Gastrocnemius medialis (tissue), 4 donors: ENCODE data around the gene GSTM4. TPM values are rescaled to one million over a fixed set of nuclear protein-coding genes. Genes with fewer than 3 reads are reported as not detected.
A peak's percentile ranks its signal among the peaks of the same experiment; 100 is the strongest.
"Not testable (repeated sequence)": the region's sequence is repeated elsewhere in the genome, so short reads cannot be mapped to it uniquely, and the experiment has no call there.

Experiments
- ATAC-seq, 2 donors: fragments of 150-250 bp; one replicate each; pipeline ENCODE4 v1.9.1; 2016
- DNase-seq, 2 donors: peaks; one replicate each; pipeline ENCODE4 v3.0.0-alpha.2; 2019
- H3K27ac ChIP-seq, 4 donors: fragments of 200-600 bp; sonication (generic); 1 replicate in 1 of 4; 2 replicates in 3 of 4; pipeline ENCODE4 v1.5.1; 2016 to 2018; ENCODE audit warnings: mild to moderate bottlenecking in 2 of 4, moderate library complexity in 1 of 4
- H3K27me3 ChIP-seq, 3 donors: fragments of 200-600 bp; sonication (generic) in 2 of 3; 1 replicate in 1 of 3; 2 replicates in 2 of 3; pipeline versions ENCODE4 v1.5.1 to v1.6.0; 2016 to 2019; ENCODE audit warnings: mild to moderate bottlenecking in 1 of 3, moderate library complexity in 1 of 3
- H3K36me3 ChIP-seq, 2 donors: fragments of 200-600 bp; sonication (generic) in 1 of 2; one replicate each; pipeline ENCODE4 v1.5.1; 2017 to 2018
- H3K4me1 ChIP-seq, 2 donors: fragments of 200-600 bp; sonication (generic) in 1 of 2; one replicate each; pipeline ENCODE4 v1.5.1; 2016 to 2017; ENCODE audit warnings: mild to moderate bottlenecking in 2 of 2
- H3K4me3 ChIP-seq, 4 donors: fragments of 200-600 bp; sonication (generic) in 3 of 4; 1 replicate in 1 of 4; 2 replicates in 3 of 4; pipeline ENCODE4 v1.5.1; 2016 to 2019; ENCODE audit warnings: mild to moderate bottlenecking in 2 of 4
- H3K9me3 ChIP-seq, 3 donors: fragments of 200-600 bp; sonication (generic) in 2 of 3; 1 replicate in 1 of 3; 2 replicates in 2 of 3; pipeline ENCODE4 v1.5.1; 2016 to 2019
- CTCF ChIP-seq, 5 experiments: fragments of 450-650 bp in 3 of 5; fragments of 200-600 bp in 2 of 5; sonication (generic) in 2 of 5; IDR thresholded peaks in 4 of 5; conservative IDR thresholded peaks in 1 of 5; 1 replicate in 4 of 5; 2 replicates in 1 of 5; pipeline ENCODE4 v1.5.1; 2016 to 2019; ENCODE audit warnings: antibody characterized with exemption in 5 of 5, mild to moderate bottlenecking in 3 of 5, moderate library complexity in 3 of 5
- POLR2A ChIP-seq, 2 donors: fragments of 450-650 bp; IDR thresholded peaks; one replicate each; pipeline ENCODE4 v1.6.1; 2017; ENCODE audit warnings: antibody characterized with exemption in 2 of 2, mild to moderate bottlenecking in 2 of 2, moderate library complexity in 2 of 2
- in situ Hi-C, 4 donors: fragments of 200-750 bp; cut with MboI; loops; one replicate each; pipeline versions ENCODE4 v1.15.0 to v1.8.0; 2017; ENCODE audit warnings: low sequenced_read_pairs in 4 of 4
- intact Hi-C: fragments of 100-400 bp; cut with DNase I; formaldehyde crosslinking; loops from one replicate; pipeline ENCODE4 v1.15.1; 2023; ENCODE audit warnings: low total_unique reads
- total RNA-seq, 4 donors: library from RNA; depleted of rRNA; stranded (reverse); fragments of >200 nt; gene quantifications; one replicate each; pipeline versions ENCODE4 v1.1.0 to v1.2.3, GENCODE V29; 2016

GSTM4 gene
- total RNA-seq, 4 donors from 2014 or later, result 18.1 to 28.9 (median 25.0) TPM

DNA sequence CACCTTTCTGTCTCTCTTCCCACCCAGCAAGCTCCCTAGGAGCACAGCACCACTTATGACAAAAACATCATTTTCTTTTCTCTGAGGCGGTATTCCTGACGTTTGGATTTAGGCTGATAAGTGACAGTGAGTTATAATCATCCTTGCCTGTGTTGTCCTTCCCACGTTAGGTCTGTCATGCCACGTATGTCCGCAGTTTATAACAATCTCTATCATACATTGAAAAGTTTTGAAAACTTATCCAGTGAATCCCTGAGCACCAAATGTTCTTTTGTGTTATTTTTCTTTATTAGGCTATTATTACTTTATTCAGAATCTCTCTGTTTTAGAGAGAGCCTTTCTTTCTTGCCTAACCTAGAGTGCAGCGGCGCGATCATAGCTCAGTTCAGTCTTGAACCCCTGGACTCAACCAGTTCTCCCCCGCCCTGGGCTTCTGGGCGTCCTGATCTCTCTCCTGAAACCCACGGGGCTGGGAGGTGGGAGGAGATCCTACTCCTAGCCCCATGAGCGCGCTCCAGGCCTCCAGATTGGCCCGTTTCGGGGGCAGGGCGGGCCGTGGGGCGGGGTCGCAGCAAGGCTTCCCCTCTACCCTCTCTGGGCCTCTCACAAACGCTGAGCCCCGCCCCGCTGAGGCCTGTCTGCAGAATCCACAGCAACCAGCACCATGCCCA lies 11.7 kb downstream of the GSTM4 start, which contains the start of gene GSTM2:
TSS of gene GSTM2 (plus strand) at position 606 of the 671 bp plus-strand sequence. CDS start at position 665, 59 bp downstream.
- TF ChIP-seq CTCF (IDR thresholded peaks at IDR 0.05 in 4 of 5, conservative IDR thresholded peaks at IDR 0.05 in 1 of 5), result no peak
- TF ChIP-seq POLR2A (IDR thresholded peaks at IDR 0.05), result peak; percentile 28 to 49
- H3K27ac ChIP-seq, result peak within 1 kb of the TSS; percentile 69 to 82 (median 74)
- H3K4me3 ChIP-seq, result peak within 1 kb of the TSS; percentile 62 to 67 (median 64)
- H3K36me3 ChIP-seq, result peaks cover 0 to 5% of the 10 kb centered on the region in 2 donors
- H3K9me3 ChIP-seq, result no peaks in the 10 kb centered on the region
- H3K27me3 ChIP-seq, result no peaks in the 10 kb centered on the region
- peak; percentile 92 for ATAC-seq
- peak; percentile 86 to 90 for DNase-seq
- H3K4me1 ChIP-seq, result peaks cover 6 to 16% of the 10 kb centered on the region in 2 donors
- intact Hi-C loops, result no loop called here
- in situ Hi-C loops, result loop anchor here in 1 of 4 donors (10.0 kb wide), 1 partner anchor 317 kb away; the partner anchor contains the start of gene AHCYL1

GRCh38 chr1:109668123-109668775 lies 12.3 kb downstream of the GSTM4 start:
- peak overlapping the region; percentile 69 to 82 (median 74) for H3K27ac ChIP-seq
- intact Hi-C loops (no loop called here), in situ Hi-C loops (loop anchor here in 1 of 4 donors (10.0 kb wide), 1 partner anchor 317 kb away; the partner anchor contains the start of gene AHCYL1)
- DNase-seq, result peak in 1 of 2 donors; percentile 28
- no peaks in the 10 kb centered on the region for H3K27me3 ChIP-seq
- ATAC-seq, result peak; percentile 46 to 48
- peak overlapping the region; percentile 62 to 67 (median 64) for H3K4me3 ChIP-seq
- peaks cover 0 to 5% of the 10 kb centered on the region in 2 donors for H3K36me3 ChIP-seq
- H3K4me1 ChIP-seq, result peaks cover 6 to 15% of the 10 kb centered on the region in 2 donors
- H3K9me3 ChIP-seq, result no peaks in the 10 kb centered on the region
- TF ChIP-seq CTCF (IDR thresholded peaks at IDR 0.05 in 4 of 5, conservative IDR thresholded peaks at IDR 0.05 in 1 of 5) (no peak), POLR2A (IDR thresholded peaks at IDR 0.05) (no peak)

GRCh38 chr1:109669246-109669948 lies 13.5 kb downstream of the GSTM4 start:
- intact Hi-C loops, result no loop called here

GRCh38 chr1:109669949-109670302 lies 14.0 kb downstream of the GSTM4 start:
- H3K27ac ChIP-seq, H3K4me1 ChIP-seq, H3K36me3 ChIP-seq, H3K27me3 ChIP-seq, ATAC-seq, H3K4me3 ChIP-seq, intact Hi-C loops, DNase-seq, H3K9me3 ChIP-seq: not testable (repeated sequence)
- in situ Hi-C loops, result loop anchor here in 1 of 4 donors (10.0 kb wide), 1 partner anchor 315 kb away; the partner anchor contains the start of gene AHCYL1

More at GRCh38 chr1:109669246-109669948, 13.5 kb downstream of the GSTM4 start:
- no peak for DNase-seq
- TF ChIP-seq CTCF (IDR thresholded peaks at IDR 0.05 in 4 of 5, conservative IDR thresholded peaks at IDR 0.05 in 1 of 5), result no peak
- no peak for TF ChIP-seq POLR2A (IDR thresholded peaks at IDR 0.05)
- Histone ChIP-seq H3K36me3 (peaks cover 0 to 5% of the 10 kb centered on the region in 2 donors), H3K4me3 (no peak overlapping the region), H3K4me1 (peaks cover 6 to 7% of the 10 kb centered on the region in 2 donors), H3K27me3 (no peaks in the 10 kb centered on the region), H3K9me3 (no peaks in the 10 kb centered on the region), H3K27ac (no peak overlapping the region)
- in situ Hi-C loops, result loop anchor here in 1 of 4 donors (10.0 kb wide), 1 partner anchor 315 kb away; the partner anchor contains the start of gene AHCYL1
- ATAC-seq, result no peak
